ENCODE measurements around the gene CBL. TPM values are rescaled to one million over a fixed set of nuclear protein-coding genes. Genes with fewer than 3 reads are reported as not detected.
"Not testable (repeated sequence)": the region's sequence is repeated elsewhere in the genome, so short reads cannot be mapped to it uniquely, and the experiment has no call there.

The CBL gene
- total RNA-seq, 4 donors from 2014 or later = 9.9 to 14.2 (median 12.4) TPM

- WGBS, 2 donors = 84 to 89% methylated on average over 6 of the region's 6 CpGs
Measured at GRCh38 chr11:119179342-119179741, 26.8 kb upstream of the CBL start.

GRCh38 chr11:119179983-119180382 is 26.2 kb upstream of the CBL start:
- 67 to 89% methylated on average over 1 to 7 of the region's 10 CpGs for WGBS, 2 donors
- Histone ChIP-seq H3K4me3 (no peak overlapping the region), H3K27me3 (no peaks in the 10 kb centered on the region), H3K4me1 (peaks cover 4 to 8% (median 7%) of the 10 kb centered on the region in 3 donors), H3K27ac (no peak overlapping the region), H3K9me3 (no peaks in the 10 kb centered on the region), H3K36me3 (peaks cover 5 to 89% (median 13%) of the 10 kb centered on the region in 3 donors)
- DNase-seq = no peak
- intact Hi-C loops (cut with DNase I) = no loop called here
- TF ChIP-seq CTCF (IDR thresholded peaks at IDR 0.05) = no peak
- TF ChIP-seq POLR2A (IDR thresholded peaks at IDR 0.05) = no peak

More at GRCh38 chr11:119179342-119179741, 26.8 kb upstream of the CBL start:
- peaks cover 12 to 95% (median 19%) of the 10 kb centered on the region in 3 donors for H3K36me3 ChIP-seq
- intact Hi-C loops (cut with DNase I) = no loop called here
- H3K4me1 ChIP-seq = peaks cover 6 to 13% (median 7%) of the 10 kb centered on the region in 3 donors
- no peaks in the 10 kb centered on the region for H3K9me3 ChIP-seq
- no peak for DNase-seq
- TF ChIP-seq CTCF (IDR thresholded peaks at IDR 0.05) (no peak), POLR2A (IDR thresholded peaks at IDR 0.05) (no peak)
- no peak overlapping the region for H3K4me3 ChIP-seq
- H3K27ac ChIP-seq = no peak overlapping the region
- no peaks in the 10 kb centered on the region for H3K27me3 ChIP-seq

GRCh38 chr11:119180729-119181676 is 25.1 kb upstream of the CBL start:
- peaks cover 3 to 78% (median 10%) of the 10 kb centered on the region in 3 donors for H3K36me3 ChIP-seq
- no peak overlapping the region for H3K27ac ChIP-seq
- 91 to 100% methylated on average over 1 to 6 of the region's 6 CpGs for WGBS, 2 donors
- intact Hi-C loops (cut with DNase I) = no loop called here
- H3K4me3 ChIP-seq = no peak overlapping the region
- H3K4me1 ChIP-seq = peaks cover 0 to 7% (median 0%) of the 10 kb centered on the region in 3 donors
- peaks cover 0 to 2% (median 0%) of the 10 kb centered on the region in 4 donors for H3K27me3 ChIP-seq
- DNase-seq = no peak
- no peaks in the 10 kb centered on the region for H3K9me3 ChIP-seq
- TF ChIP-seq POLR2A (IDR thresholded peaks at IDR 0.05) (no peak), CTCF (IDR thresholded peaks at IDR 0.05) (no peak)

GRCh38 chr11:119181677-119182412 is 24.3 kb upstream of the CBL start:
- peaks cover 0 to 11% (median 0%) of the 10 kb centered on the region in 4 donors for H3K27me3 ChIP-seq
- no peak overlapping the region for H3K4me3 ChIP-seq
- DNase-seq = no peak
- WGBS, 2 donors = 83 to 92% methylated on average over 2 to 8 of the region's 17 CpGs
- H3K27ac ChIP-seq = no peak overlapping the region
- H3K9me3 ChIP-seq = no peaks in the 10 kb centered on the region
- TF ChIP-seq POLR2A (IDR thresholded peaks at IDR 0.05) (no peak), CTCF (IDR thresholded peaks at IDR 0.05) (no peak)
- H3K36me3 ChIP-seq = peaks cover 3 to 70% (median 10%) of the 10 kb centered on the region in 3 donors
- peaks cover 0 to 7% (median 0%) of the 10 kb centered on the region in 3 donors for H3K4me1 ChIP-seq
- intact Hi-C loops (cut with DNase I) = no loop called here

- H3K27ac ChIP-seq; H3K9me3 ChIP-seq; intact Hi-C loops (cut with DNase I); DNase-seq; H3K4me3 ChIP-seq; H3K4me1 ChIP-seq: not testable (repeated sequence)
- Histone ChIP-seq H3K27me3 (peaks cover 0 to 15% (median 0%) of the 10 kb centered on the region in 4 donors), H3K36me3 (peaks cover 3 to 47% (median 4%) of the 10 kb centered on the region in 3 donors)
- 78 to 84% methylated on average over 9 of the region's 9 CpGs for WGBS, 2 donors
Measured at GRCh38 chr11:119184399-119184798, 21.7 kb upstream of the CBL start.
